K562 (cell line): ENCODE measurements around the gene ATP5F1D. TPM values are rescaled to one million over a fixed set of nuclear protein-coding genes. Genes with fewer than 3 reads are reported as not detected.

Experiments used
- BRD9 ChIP-seq: fragments of 450-650 bp; IDR thresholded peaks from 2 replicates; pipeline ENCODE4 v1.6.1; 2018; ENCODE audit warnings: low read depth; ENCODE audit not compliant: partially characterized antibody
- CBFA2T3 ChIP-seq: fragments of 450-650 bp; IDR thresholded peaks from 2 replicates; pipeline ENCODE4 v1.6.1; 2017
- CEBPB ChIP-seq: fragments of 450-650 bp; IDR thresholded peaks from 2 replicates; pipeline ENCODE4 v1.6.1; 2016; ENCODE audit warnings: missing genetic modification characterization, missing compliant biosample characterization
- FOSL1 ChIP-seq: fragments of 200-800 bp; sonication (Bioruptor generic); conservative IDR thresholded peaks from 2 replicates; pipeline ENCODE4 v1.6.1; 2016; ENCODE audit warnings: missing genetic modification characterization, missing compliant biosample characterization
- GTF2E2 ChIP-seq: fragments of 200-800 bp; sonication (Bioruptor generic); IDR thresholded peaks from 2 replicates; pipeline ENCODE4 v1.6.1; 2016; ENCODE audit warnings: missing genetic modification characterization, missing compliant biosample characterization
- HIVEP1 ChIP-seq: fragments of 250-450 bp; sonication (Bioruptor Pico); IDR thresholded peaks from 2 replicates; pipeline ENCODE4 v1.4.0; 2020; ENCODE audit warnings: mild to moderate bottlenecking
- MAFF ChIP-seq: IDR thresholded peaks from 2 replicates; pipeline ENCODE4 v1.6.1; 2012; ENCODE audit warnings: low read length, improper control_type of control experiment
- MCM2 ChIP-seq: fragments of 450-650 bp; IDR thresholded peaks from 2 replicates; pipeline ENCODE4 v1.6.1; 2017; ENCODE audit warnings: low read depth, mild to moderate bottlenecking
- NCOA1 ChIP-seq: fragments of 450-650 bp; IDR thresholded peaks from 2 replicates; pipeline ENCODE4 v1.6.1; 2016; ENCODE audit warnings: low read depth
- NEUROD1 ChIP-seq: fragments of 150-350 bp; IDR thresholded peaks from 2 replicates; pipeline ENCODE4 v1.6.1; 2014; ENCODE audit warnings: borderline replicate concordance, low read length, low read depth; ENCODE audit not compliant: partially characterized antibody
- POLR2H ChIP-seq: IDR thresholded peaks from 2 replicates; pipeline ENCODE4 v1.6.1; 2016; ENCODE audit warnings: missing genetic modification characterization, low read depth, mild to moderate bottlenecking, control low read depth, missing compliant biosample characterization, moderate library complexity
- PRMT5 ChIP-seq: sonication (generic); formaldehyde crosslinking; IDR thresholded peaks from 2 replicates; pipeline ENCODE4 v1.5.0; 2020; ENCODE audit warnings: missing genetic modification reagents
- RFX7 ChIP-seq: fragments of 250-450 bp; sonication (Bioruptor Pico); IDR thresholded peaks from 2 replicates; pipeline ENCODE4 v1.5.1; 2021; ENCODE audit warnings: mild to moderate bottlenecking
- SMARCA4 ChIP-seq: fragments of 450-650 bp; IDR thresholded peaks from 2 replicates; pipeline ENCODE4 v1.6.1; 2016
- TAF9B ChIP-seq: fragments of 450-650 bp; IDR thresholded peaks from 2 replicates; pipeline ENCODE4 v1.6.1; 2018; ENCODE audit warnings: mild to moderate bottlenecking; ENCODE audit not compliant: partially characterized antibody
- YY1 ChIP-seq, 3 experiments: IDR thresholded peaks; 2 replicates each; pipeline ENCODE4 v1.6.1; 2011; ENCODE audit warnings: low read length in 2 of 3, mild to moderate bottlenecking in 2 of 3, moderate library complexity in 2 of 3, borderline replicate concordance in 1 of 3, control low read depth in 1 of 3, low read depth in 1 of 3; ENCODE audit not compliant: insufficient read depth in 3 of 3, insufficient replicate concordance in 2 of 3, control insufficient read depth in 1 of 3, insufficient read length in 1 of 3; ENCODE audit errors: extremely low read depth in 1 of 3
- ZBTB1 ChIP-seq: sonication (generic); formaldehyde crosslinking; IDR thresholded peaks from 2 replicates; pipeline ENCODE4 v1.8.1; 2023; ENCODE audit warnings: missing genetic modification reagents, low read depth, mild to moderate bottlenecking, borderline replicate concordance
- ZC3H11A ChIP-seq: IDR thresholded peaks from 2 replicates; pipeline ENCODE4 v1.6.1; 2012; ENCODE audit warnings: low read depth, low read length, improper control_type of control experiment
- ZNF282 ChIP-seq: sonication (generic); formaldehyde crosslinking; IDR thresholded peaks from 2 replicates; pipeline ENCODE4 v1.8.1; 2023; ENCODE audit warnings: missing genetic modification reagents
- ZNF583 ChIP-seq: fragments of 250-450 bp; sonication (Bioruptor Pico); IDR thresholded peaks from 2 replicates; pipeline ENCODE4 v1.4.0; 2020
- polyA plus RNA-seq, 8 experiments: library from polyadenylated mRNA; depleted of rRNA in 4 of 8; stranded (reverse) in 5 of 8; unstranded in 3 of 8; fragments of >200 nt; fragmentation: Nextera tagmentation in 2 of 8; fragmentation: Illumina TruSeq in 1 of 8; extraction: Ambion mirVana in 2 of 8; extraction: Trizol in 1 of 8; gene quantifications; 2 replicates each; pipeline versions ENCODE4 v1.2.1 to v1.2.3, GENCODE V29; 2011 to 2014; ENCODE audit warnings: inconsistent platforms in 1 of 8, missing spikeins in 1 of 8
- total RNA-seq, 7 experiments: library from RNA; depleted of rRNA in 6 of 7; stranded (reverse); fragments of >200 nt in 6 of 7; fragmentation: Illumina TruSeq in 2 of 7; extraction: Trizol in 2 of 7; gene quantifications; 2 replicates each; pipeline versions ENCODE4 v1.2.1 to v1.2.3, GENCODE V29; 2011 to 2021; ENCODE audit warnings: low replicate concordance in 1 of 7
- TF ChIP-seq, protein P1 (sequence below): fragments of 450-650 bp; IDR thresholded peaks from 2 replicates; pipeline ENCODE4 v1.6.1; 2016
- TF ChIP-seq, protein P2 (sequence below): fragments of 450-650 bp; formaldehyde crosslinking; IDR thresholded peaks from 2 replicates; pipeline ENCODE4 v1.4.0; 2020; ENCODE audit warnings: mild to moderate bottlenecking, moderate library complexity
- TF ChIP-seq, protein P3 (sequence below): fragments of 450-650 bp; IDR thresholded peaks from 2 replicates; pipeline ENCODE4 v1.6.1; 2016; ENCODE audit warnings: antibody characterized with exemption
- TF ChIP-seq, protein P4 (sequence below): fragments of 250-450 bp; sonication (Bioruptor Pico); IDR thresholded peaks from 2 replicates; pipeline ENCODE4 v1.5.0; 2021
- TF ChIP-seq, protein P5 (sequence below), 2 experiments: fragments of 200-800 bp in 1 of 2; sonication (Bioruptor generic) in 1 of 2; sonication (generic) in 1 of 2; formaldehyde crosslinking in 1 of 2; IDR thresholded peaks in 1 of 2; conservative IDR thresholded peaks in 1 of 2; 2 replicates each; pipeline versions ENCODE4 v1.5.0 to v1.6.1; 2016 to 2020; ENCODE audit warnings: missing compliant biosample characterization in 1 of 2, missing genetic modification characterization in 1 of 2, missing genetic modification reagents in 1 of 2

The ATP5F1D gene
- total and polyA plus RNA-seq, 9 of the 15 experiments (the other 6 are each of a cell fraction or from before 2014, with no cell fraction given), result 3.9 to 409 (median 36.8) TPM

DNA sequence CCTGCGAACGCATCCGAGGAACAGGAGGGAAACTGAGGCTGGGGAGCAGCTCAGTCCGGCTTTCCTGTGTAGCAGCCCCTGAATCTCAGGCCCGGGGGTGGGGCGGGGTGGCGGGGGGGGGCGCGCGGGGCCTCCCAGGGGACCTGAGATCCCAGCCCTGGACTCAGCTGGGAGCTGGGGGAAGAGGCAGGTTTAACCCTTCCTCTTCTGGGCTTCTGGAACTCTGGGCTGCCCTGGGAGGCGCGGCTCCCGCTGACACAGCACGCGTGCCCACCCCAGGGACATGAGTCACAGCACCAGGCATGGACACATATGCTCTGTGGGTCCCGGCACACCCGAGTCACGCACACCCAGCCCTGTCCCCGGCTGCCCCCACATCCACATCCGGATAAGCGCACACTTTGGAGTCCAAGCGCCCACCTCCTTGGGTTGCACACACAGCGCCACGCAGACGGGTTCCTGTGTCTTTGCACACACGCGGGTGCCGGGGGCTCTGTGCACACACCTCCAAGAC lies 24.1 kb downstream of the ATP5F1D start (continued):
- TF ChIP-seq TAF9B (no peak), NEUROD1 (no peak), ZNF583 (CRISPR knock-in tag) (no peak), CBFA2T3 (no peak), RFX7 (CRISPR knock-in tag) (no peak), GTF2E2 (tag) (no peak), NCOA1 (no peak), HIVEP1 (CRISPR knock-in tag) (no peak), BRD9 (no peak), SMARCA4 (no peak), YY1 (IDR thresholded peaks at IDR 0.05; ENCODE audit: borderline replicate concordance in 1 of 3, control insufficient read depth in 1 of 3, extremely low read depth in 1 of 3, insufficient read depth in 3 of 3, insufficient read length in 1 of 3, insufficient replicate concordance in 2 of 3, low read depth in 1 of 3, low read length in 2 of 3) (peak in 1 of 3 experiments; percentile 2), ZNF282 (CRISPR knock-in tag) (no peak), PRMT5 (CRISPR knock-in tag) (no peak), ZBTB1 (no peak), MAFF (no peak), FOSL1 (tag) (peak; percentile 93), CEBPB (tag) (no peak), POLR2H (tag) (no peak), ZC3H11A (no peak), MCM2 (no peak)
- TF ChIP-seq, protein P1, sequence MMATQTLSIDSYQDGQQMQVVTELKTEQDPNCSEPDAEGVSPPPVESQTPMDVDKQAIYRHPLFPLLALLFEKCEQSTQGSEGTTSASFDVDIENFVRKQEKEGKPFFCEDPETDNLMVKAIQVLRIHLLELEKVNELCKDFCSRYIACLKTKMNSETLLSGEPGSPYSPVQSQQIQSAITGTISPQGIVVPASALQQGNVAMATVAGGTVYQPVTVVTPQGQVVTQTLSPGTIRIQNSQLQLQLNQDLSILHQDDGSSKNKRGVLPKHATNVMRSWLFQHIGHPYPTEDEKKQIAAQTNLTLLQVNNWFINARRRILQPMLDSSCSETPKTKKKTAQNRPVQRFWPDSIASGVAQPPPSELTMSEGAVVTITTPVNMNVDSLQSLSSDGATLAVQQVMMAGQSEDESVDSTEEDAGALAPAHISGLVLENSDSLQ, result no peak
- TF ChIP-seq, protein P2, sequence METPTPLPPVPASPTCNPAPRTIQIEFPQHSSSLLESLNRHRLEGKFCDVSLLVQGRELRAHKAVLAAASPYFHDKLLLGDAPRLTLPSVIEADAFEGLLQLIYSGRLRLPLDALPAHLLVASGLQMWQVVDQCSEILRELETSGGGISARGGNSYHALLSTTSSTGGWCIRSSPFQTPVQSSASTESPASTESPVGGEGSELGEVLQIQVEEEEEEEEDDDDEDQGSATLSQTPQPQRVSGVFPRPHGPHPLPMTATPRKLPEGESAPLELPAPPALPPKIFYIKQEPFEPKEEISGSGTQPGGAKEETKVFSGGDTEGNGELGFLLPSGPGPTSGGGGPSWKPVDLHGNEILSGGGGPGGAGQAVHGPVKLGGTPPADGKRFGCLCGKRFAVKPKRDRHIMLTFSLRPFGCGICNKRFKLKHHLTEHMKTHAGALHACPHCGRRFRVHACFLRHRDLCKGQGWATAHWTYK (CRISPR knock-in tag), result no peak
- TF ChIP-seq, protein P3, sequence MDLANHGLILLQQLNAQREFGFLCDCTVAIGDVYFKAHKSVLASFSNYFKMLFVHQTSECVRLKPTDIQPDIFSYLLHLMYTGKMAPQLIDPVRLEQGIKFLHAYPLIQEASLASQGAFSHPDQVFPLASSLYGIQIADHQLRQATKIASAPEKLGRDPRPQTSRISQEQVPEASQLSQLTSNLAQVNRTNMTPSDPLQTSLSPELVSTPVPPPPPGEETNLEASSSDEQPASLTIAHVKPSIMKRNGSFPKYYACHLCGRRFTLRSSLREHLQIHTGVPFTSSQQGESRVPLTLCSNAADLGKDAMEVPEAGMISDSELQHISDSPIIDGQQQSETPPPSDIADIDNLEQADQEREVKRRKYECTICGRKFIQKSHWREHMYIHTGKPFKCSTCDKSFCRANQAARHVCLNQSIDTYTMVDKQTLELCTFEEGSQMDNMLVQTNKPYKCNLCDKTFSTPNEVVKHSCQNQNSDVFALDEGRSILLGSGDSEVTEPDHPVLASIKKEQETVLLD, result no peak
- TF ChIP-seq, protein P4, sequence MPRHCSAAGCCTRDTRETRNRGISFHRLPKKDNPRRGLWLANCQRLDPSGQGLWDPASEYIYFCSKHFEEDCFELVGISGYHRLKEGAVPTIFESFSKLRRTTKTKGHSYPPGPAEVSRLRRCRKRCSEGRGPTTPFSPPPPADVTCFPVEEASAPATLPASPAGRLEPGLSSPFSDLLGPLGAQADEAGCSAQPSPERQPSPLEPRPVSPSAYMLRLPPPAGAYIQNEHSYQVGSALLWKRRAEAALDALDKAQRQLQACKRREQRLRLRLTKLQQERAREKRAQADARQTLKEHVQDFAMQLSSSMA (CRISPR knock-in tag), result no peak
- TF ChIP-seq, protein P5, sequence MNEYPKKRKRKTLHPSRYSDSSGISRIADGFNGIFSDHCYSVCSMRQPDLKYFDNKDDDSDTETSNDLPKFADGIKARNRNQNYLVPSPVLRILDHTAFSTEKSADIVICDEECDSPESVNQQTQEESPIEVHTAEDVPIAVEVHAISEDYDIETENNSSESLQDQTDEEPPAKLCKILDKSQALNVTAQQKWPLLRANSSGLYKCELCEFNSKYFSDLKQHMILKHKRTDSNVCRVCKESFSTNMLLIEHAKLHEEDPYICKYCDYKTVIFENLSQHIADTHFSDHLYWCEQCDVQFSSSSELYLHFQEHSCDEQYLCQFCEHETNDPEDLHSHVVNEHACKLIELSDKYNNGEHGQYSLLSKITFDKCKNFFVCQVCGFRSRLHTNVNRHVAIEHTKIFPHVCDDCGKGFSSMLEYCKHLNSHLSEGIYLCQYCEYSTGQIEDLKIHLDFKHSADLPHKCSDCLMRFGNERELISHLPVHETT (CRISPR knock-in tag; conservative IDR thresholded peaks at IDR 0.05 in 1 of 2, IDR thresholded peaks at IDR 0.05 in 1 of 2), result no peak
